Prostate gland (tissue), 2 donors: ENCODE results near the gene HMGA1. TPM values are rescaled to one million over a fixed set of nuclear protein-coding genes. Genes with fewer than 3 reads are reported as not detected.
A peak's percentile ranks its signal among the peaks of the same experiment; 100 is the strongest.

ENCODE experiments used
- DNase-seq: peaks from one replicate; pipeline ENCODE4 v3.0.0-alpha.2; 2019; ENCODE audit warnings: low spot score
- H3K27ac ChIP-seq, 2 donors: fragments of 200-600 bp; sonication (generic); 2 replicates each; pipeline ENCODE4 v1.5.1; 2017 to 2019
- H3K27me3 ChIP-seq: fragments of 200-600 bp; sonication (generic); replicated peaks from 2 replicates; pipeline ENCODE4 v1.5.1; 2019; ENCODE audit not compliant: insufficient read depth
- H3K36me3 ChIP-seq, 2 donors: fragments of 200-600 bp; sonication (generic); 1 replicate in 1 of 2; 2 replicates in 1 of 2; pipeline versions ENCODE4 v1.5.1 to v1.8.1; 2017 to 2019
- H3K4me1 ChIP-seq: fragments of 200-600 bp; sonication (generic); replicated peaks from 2 replicates; pipeline ENCODE4 v1.5.1; 2019
- H3K4me3 ChIP-seq, 2 donors: fragments of 200-600 bp; sonication (generic); 2 replicates each; pipeline ENCODE4 v1.5.1; 2017 to 2019
- H3K9me3 ChIP-seq: fragments of 200-600 bp; sonication (generic); 2 replicates; pipeline ENCODE4 v1.5.1; 2017
- POLR2A ChIP-seq: fragments of 450-650 bp; IDR thresholded peaks from one replicate; pipeline ENCODE4 v1.6.1; 2016; ENCODE audit warnings: antibody characterized with exemption, mild to moderate bottlenecking
- POLR2AphosphoS5 ChIP-seq: sonication (generic); formaldehyde crosslinking; IDR thresholded peaks from one replicate; pipeline ENCODE4 v1.6.1; 2017; ENCODE audit warnings: antibody characterized with exemption
- WGBS: methylation state at CpG from one replicate; pipeline ENCODE4 v1.1.5; 2018; 5-methylcytosine and 5-hydroxymethylcytosine counted together
- intact Hi-C: fragments of 100-400 bp; cut with DNase I; formaldehyde crosslinking; loops from one replicate; pipeline ENCODE4 v1.14.2; 2022
- total RNA-seq, 2 donors: library from RNA; depleted of rRNA; stranded (reverse); fragments of >200 nt; gene quantifications; one replicate each; pipeline ENCODE4 v1.1.0, GENCODE V29; 2016
- TF ChIP-seq, protein P1 (sequence below), 4 experiments: fragments of 200-600 bp in 2 of 4; fragments of 450-650 bp in 2 of 4; sonication (generic) in 2 of 4; IDR thresholded peaks; 1 replicate in 3 of 4; 2 replicates in 1 of 4; pipeline ENCODE4 v1.5.1; 2016 to 2019; ENCODE audit warnings: antibody characterized with exemption in 4 of 4, mild to moderate bottlenecking in 2 of 4, moderate library complexity in 2 of 4

Gene HMGA1
- total RNA-seq, 2 donors from 2014 or later = 29.4 to 139 TPM

DNA sequence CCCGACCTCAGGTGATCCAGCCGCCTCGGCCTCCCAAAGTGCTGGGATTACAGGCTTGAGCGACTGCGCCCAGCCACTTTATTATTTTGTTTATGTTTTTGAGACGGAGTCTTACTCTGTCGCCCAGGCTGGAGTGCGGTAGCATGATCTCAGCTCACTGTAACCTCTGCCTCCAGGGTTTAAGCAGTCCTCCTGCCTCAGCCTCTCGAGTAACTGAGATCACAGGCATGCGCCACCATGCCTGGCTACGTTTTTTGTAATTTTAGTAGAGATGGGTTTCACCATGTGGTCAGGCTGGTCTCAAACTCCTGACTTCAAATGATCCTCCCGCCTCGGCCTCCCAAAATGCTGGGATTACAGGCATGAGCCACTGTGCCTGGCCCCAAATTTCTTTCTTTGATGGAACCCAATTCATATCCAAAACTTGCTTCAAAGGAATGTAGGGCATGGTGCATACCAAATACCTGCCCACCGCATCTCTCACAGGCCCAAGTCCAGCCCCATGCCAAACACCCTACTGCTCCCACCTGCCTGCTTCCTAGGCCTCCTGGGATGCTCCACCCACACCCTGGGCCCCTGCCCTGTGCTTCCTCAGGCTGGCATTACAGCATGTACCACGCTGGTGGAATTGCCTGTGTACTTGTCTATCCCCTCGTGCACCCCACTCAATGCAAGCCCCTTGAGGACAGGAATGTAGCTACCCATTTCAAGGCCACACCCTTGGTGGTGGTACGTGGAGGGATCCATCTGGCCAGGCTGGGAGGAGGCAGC lies 4.9 kb upstream of the HMGA1 start:
- Histone ChIP-seq H3K36me3 (no peaks in the 10 kb centered on the region), H3K27me3 (no peaks in the 10 kb centered on the region), H3K27ac (no peak overlapping the region), H3K4me1 (no peaks in the 10 kb centered on the region), H3K9me3 (no peaks in the 10 kb centered on the region), H3K4me3 (no peak overlapping the region)
- TF ChIP-seq POLR2A (no peak), POLR2AphosphoS5 (no peak)
- TF ChIP-seq, protein P1, sequence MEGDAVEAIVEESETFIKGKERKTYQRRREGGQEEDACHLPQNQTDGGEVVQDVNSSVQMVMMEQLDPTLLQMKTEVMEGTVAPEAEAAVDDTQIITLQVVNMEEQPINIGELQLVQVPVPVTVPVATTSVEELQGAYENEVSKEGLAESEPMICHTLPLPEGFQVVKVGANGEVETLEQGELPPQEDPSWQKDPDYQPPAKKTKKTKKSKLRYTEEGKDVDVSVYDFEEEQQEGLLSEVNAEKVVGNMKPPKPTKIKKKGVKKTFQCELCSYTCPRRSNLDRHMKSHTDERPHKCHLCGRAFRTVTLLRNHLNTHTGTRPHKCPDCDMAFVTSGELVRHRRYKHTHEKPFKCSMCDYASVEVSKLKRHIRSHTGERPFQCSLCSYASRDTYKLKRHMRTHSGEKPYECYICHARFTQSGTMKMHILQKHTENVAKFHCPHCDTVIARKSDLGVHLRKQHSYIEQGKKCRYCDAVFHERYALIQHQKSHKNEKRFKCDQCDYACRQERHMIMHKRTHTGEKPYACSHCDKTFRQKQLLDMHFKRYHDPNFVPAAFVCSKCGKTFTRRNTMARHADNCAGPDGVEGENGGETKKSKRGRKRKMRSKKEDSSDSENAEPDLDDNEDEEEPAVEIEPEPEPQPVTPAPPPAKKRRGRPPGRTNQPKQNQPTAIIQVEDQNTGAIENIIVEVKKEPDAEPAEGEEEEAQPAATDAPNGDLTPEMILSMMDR (IDR thresholded peaks at IDR 0.05) = no peak
- intact Hi-C loops = no loop called here
- DNase-seq = no peak
- 95% methylated on average over 17 of the region's 17 CpGs for WGBS

DNA sequence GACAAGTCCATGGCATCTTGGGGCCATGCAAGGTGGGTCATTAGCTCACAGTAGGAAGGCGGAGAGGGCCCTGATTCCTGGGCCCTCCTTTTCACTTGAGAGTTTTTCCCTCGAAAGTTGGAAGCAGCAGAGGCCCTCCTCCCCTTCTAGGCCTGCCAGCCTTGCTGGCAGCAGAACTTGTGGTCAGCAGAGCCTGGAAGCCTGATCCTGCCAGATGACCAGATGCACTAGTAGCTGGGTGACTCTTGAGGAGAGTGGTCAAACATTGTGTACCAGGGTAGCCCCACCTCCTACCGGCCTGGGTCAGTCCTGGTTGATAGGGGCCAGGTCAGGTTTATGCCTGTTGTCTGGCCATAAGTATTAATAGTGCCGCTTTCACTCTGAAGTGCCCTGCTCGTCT lies 3.8 kb upstream of the HMGA1 start:
- DNase-seq = no peak

DNA sequence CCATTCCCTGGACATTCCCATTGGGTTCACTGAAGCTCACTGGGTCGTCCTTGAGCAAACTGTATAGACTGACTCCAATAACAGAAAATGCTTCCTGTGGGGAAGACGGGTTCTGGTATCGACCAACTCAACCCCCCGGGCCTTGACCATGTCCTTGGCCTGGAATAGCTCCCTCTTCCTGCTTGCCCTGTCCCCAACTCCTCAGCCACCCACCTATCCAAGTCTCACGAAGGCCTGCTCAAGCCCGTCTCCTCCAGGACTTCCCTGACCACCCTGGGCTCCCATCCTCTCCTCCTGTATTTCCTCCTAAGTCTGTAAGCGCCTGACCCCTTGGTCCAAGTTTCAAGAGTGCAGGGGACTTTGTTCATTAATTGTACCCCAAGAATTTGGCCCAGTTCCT lies 2.8 kb upstream of the HMGA1 start:
- H3K4me3 ChIP-seq = no peak overlapping the region
- no peaks in the 10 kb centered on the region for H3K9me3 ChIP-seq
- intact Hi-C loops = no loop called here
- TF ChIP-seq POLR2A = no peak
- no peak for TF ChIP-seq POLR2AphosphoS5
- H3K27me3 ChIP-seq = no peaks in the 10 kb centered on the region
- no peaks in the 10 kb centered on the region for H3K4me1 ChIP-seq
- DNase-seq = no peak
- H3K27ac ChIP-seq = no peak overlapping the region
- no peaks in the 10 kb centered on the region for H3K36me3 ChIP-seq
- 96% methylated on average over 7 of the region's 7 CpGs for WGBS

More for the DNA sequence above, 3.8 kb upstream of the HMGA1 start:
- no peak overlapping the region for H3K4me3 ChIP-seq
- H3K27me3 ChIP-seq = no peaks in the 10 kb centered on the region
- no peak overlapping the region for H3K27ac ChIP-seq
- 92% methylated on average over 5 of the region's 5 CpGs for WGBS
- TF ChIP-seq, protein P1 (IDR thresholded peaks at IDR 0.05) = no peak
- TF ChIP-seq POLR2AphosphoS5 = no peak
- no peak for TF ChIP-seq POLR2A
- no peaks in the 10 kb centered on the region for H3K36me3 ChIP-seq
- H3K4me1 ChIP-seq = no peaks in the 10 kb centered on the region
- intact Hi-C loops = no loop called here
- no peaks in the 10 kb centered on the region for H3K9me3 ChIP-seq

DNA sequence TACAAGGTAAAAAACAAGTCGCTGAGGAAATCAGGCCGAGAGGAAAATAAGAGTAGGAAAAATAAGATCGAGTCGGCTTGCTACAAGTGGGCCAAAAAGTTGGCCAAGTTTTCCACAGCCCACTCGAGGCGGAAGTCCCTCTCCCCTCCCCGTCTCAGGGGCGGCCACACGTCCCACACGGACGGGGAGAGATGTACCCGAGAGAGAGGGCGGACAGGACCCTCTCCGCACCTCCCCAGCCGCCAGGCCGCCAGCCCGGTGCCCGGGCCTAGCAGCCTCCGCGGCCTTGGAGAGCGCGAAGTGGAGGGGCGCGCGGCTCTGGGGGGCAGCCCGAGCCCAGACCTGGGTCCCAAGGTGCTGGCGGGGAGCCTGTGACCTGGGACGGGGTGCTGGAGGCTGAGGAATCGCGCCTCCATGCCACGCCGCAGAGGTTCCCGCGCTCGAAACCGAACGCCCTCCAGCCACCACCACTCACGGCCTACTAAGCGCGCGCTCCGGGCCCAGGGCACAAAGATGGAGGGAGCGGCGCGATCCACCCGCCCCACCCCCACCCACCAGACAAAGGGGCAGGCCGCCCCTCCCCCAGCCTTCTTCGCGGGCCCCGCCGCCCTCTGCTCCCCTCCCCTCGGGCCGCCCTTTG lies 1.9 kb upstream of the HMGA1 start:
- Histone ChIP-seq H3K27ac (peak overlapping the region; percentile 87 to 91), H3K36me3 (no peaks in the 10 kb centered on the region), H3K27me3 (no peaks in the 10 kb centered on the region), H3K4me3 (no peak overlapping the region), H3K4me1 (no peaks in the 10 kb centered on the region), H3K9me3 (no peaks in the 10 kb centered on the region)
- intact Hi-C loops = no loop called here
- TF ChIP-seq POLR2AphosphoS5 (no peak), POLR2A (no peak)
- TF ChIP-seq, protein P1 (IDR thresholded peaks at IDR 0.05) = no peak
- 63% methylated on average over 53 of the region's 53 CpGs for WGBS
- no peak for DNase-seq

DNA sequence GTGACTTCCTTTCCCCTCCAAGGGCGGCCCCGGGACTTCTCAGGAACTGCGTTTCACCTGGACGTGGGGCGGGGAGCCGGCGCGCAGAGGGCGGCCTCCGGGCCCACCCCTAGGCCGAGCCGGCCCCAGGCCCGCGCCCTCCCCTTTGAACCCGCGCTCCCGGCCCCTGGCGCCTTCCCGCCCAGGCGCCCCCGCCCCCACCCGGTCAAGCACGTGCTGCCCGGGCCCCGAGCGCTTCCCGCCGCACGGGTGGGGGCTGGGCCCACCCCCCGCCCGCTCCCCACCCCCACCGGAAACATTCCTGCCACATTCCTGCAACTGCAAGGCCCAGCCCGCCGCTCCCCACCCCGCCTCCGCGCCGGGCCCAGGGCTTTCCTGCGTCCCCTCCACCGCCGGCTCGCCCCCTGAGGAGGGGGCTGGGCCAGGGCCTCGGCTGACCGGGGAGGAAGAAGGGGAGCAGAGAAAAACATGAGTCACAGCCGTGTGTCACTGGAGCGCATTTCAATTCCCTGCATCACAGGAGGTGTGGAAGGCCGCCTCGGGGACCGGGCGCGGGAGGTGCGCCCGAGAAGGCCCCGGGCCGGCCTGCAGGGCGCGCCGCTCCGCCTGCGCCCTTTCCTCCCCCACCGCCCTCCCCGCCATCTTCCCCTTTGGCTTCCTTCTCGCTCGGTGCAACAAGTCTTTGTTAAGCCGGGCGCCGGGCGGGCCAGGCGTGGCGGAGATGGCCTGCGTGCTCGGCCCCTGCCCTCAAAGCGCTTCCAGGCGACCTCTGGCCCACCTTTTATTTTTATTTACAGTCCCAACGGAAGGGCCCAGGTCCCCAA lies 1.2 kb upstream of the HMGA1 start:
- intact Hi-C loops = no loop called here
- H3K27ac ChIP-seq = peak overlapping the region; percentile 87 to 91
- TF ChIP-seq POLR2AphosphoS5 (no peak), POLR2A (peak; percentile 22)
- TF ChIP-seq, protein P1 (IDR thresholded peaks at IDR 0.05) = peak in 1 of 4 experiments; percentile 13
- H3K27me3 ChIP-seq = no peaks in the 10 kb centered on the region
- peak overlapping the region; percentile 50 to 72 for H3K4me3 ChIP-seq
- no peaks in the 10 kb centered on the region for H3K36me3 ChIP-seq
- no peaks in the 10 kb centered on the region for H3K4me1 ChIP-seq
- peak; percentile 23 for DNase-seq
- H3K9me3 ChIP-seq = no peaks in the 10 kb centered on the region
- WGBS = 14% methylated on average over 31 of the region's 75 CpGs
